NB4 (cell line): ENCODE data around the gene AHRR.

Experiments
- CTCF ChIP-seq: IDR thresholded peaks from one replicate; pipeline ENCODE4 v1.5.1; 2012; ENCODE audit warnings: low read depth, low read length
- POLR2A ChIP-seq: IDR thresholded peaks from 2 replicates; pipeline ENCODE4 v1.6.1; 2011; ENCODE audit warnings: mild to moderate bottlenecking; ENCODE audit not compliant: insufficient read length; ENCODE audit errors: extremely low read depth

GRCh38 chr5:468401-468800, 146.9 kb downstream of the AHRR start:
- TF ChIP-seq POLR2A (no peak), CTCF (no peak)
